Progenitor cell of endocrine pancreas (in vitro differentiated cells): ENCODE data around the gene LDLRAD4. TPM values are rescaled to one million over a fixed set of nuclear protein-coding genes. Genes with fewer than 3 reads are reported as not detected.

Experiments
- DNase-seq: peaks from one replicate; pipeline ENCODE4 v3.0.0; 2021; ENCODE audit warnings: low spot score; ENCODE audit not compliant: unreplicated experiment
- H3K27ac Mint-ChIP-seq: 2 replicates; pipeline ENCODE4 v1.8.0; 2021; ENCODE audit warnings: mild to moderate bottlenecking, moderate library complexity, mixed read lengths
- H3K27me3 Mint-ChIP-seq: 2 replicates; pipeline ENCODE4 v1.8.0; 2021; ENCODE audit warnings: mixed read lengths
- H3K36me3 Mint-ChIP-seq: 2 replicates; pipeline ENCODE4 v1.8.0; 2022; ENCODE audit warnings: mixed read lengths; ENCODE audit not compliant: insufficient read depth
- H3K4me1 Mint-ChIP-seq: 2 replicates; pipeline ENCODE4 v1.8.0; 2021; ENCODE audit warnings: low read depth, mixed read lengths
- H3K4me3 Mint-ChIP-seq: 2 replicates; pipeline ENCODE4 v1.8.0; 2021; ENCODE audit warnings: low read depth, mild to moderate bottlenecking, moderate library complexity, mixed read lengths
- H3K9me3 Mint-ChIP-seq: 2 replicates; pipeline ENCODE4 v1.8.0; 2021; ENCODE audit warnings: low read depth, mixed read lengths
- CTCF ChIP-seq: fragments of 200-600 bp; sonication (generic); IDR thresholded peaks from one replicate; pipeline ENCODE4 v1.5.0; 2021; ENCODE audit warnings: antibody characterized with exemption, mild to moderate bottlenecking; ENCODE audit not compliant: unreplicated experiment
- total RNA-seq: library from RNA; stranded (reverse); gene quantifications from 2 replicates; pipeline ENCODE4 v1.2.1, GENCODE V29; 2021

Gene LDLRAD4
- total RNA-seq, 1 donor from 2014 or later = 3.8 TPM

GRCh38 chr18:13524811-13525210 lies 306.3 kb downstream of the LDLRAD4 start:
- H3K36me3 Mint-ChIP-seq = no peaks in the 10 kb centered on the region
- TF ChIP-seq CTCF = no peak
- H3K4me3 Mint-ChIP-seq = no peak overlapping the region
- no peaks in the 10 kb centered on the region for H3K4me1 Mint-ChIP-seq
- no peak for DNase-seq
- no peak overlapping the region for H3K27ac Mint-ChIP-seq
- no peaks in the 10 kb centered on the region for H3K27me3 Mint-ChIP-seq
- no peaks in the 10 kb centered on the region for H3K9me3 Mint-ChIP-seq

- DNase-seq = no peak
- H3K9me3 Mint-ChIP-seq = no peaks in the 10 kb centered on the region
Measured at GRCh38 chr18:13525381-13526029, 306.9 kb downstream of the LDLRAD4 start.

GRCh38 chr18:13526519-13526918 lies 308.0 kb downstream of the LDLRAD4 start:
- TF ChIP-seq CTCF = no peak
- DNase-seq = no peak
- no peak overlapping the region for H3K27ac Mint-ChIP-seq
- H3K4me3 Mint-ChIP-seq = no peak overlapping the region
- H3K4me1 Mint-ChIP-seq = no peaks in the 10 kb centered on the region
- no peaks in the 10 kb centered on the region for H3K36me3 Mint-ChIP-seq
- no peaks in the 10 kb centered on the region for H3K27me3 Mint-ChIP-seq
- H3K9me3 Mint-ChIP-seq = no peaks in the 10 kb centered on the region

More at GRCh38 chr18:13525381-13526029, 306.9 kb downstream of the LDLRAD4 start:
- no peak for TF ChIP-seq CTCF
- no peaks in the 10 kb centered on the region for H3K27me3 Mint-ChIP-seq
- H3K4me1 Mint-ChIP-seq = no peaks in the 10 kb centered on the region
- H3K36me3 Mint-ChIP-seq = no peaks in the 10 kb centered on the region
- no peak overlapping the region for H3K27ac Mint-ChIP-seq
- no peak overlapping the region for H3K4me3 Mint-ChIP-seq

- Mint-ChIP-seq H3K27ac (no peak overlapping the region), H3K4me3 (no peak overlapping the region), H3K4me1 (no peaks in the 10 kb centered on the region), H3K9me3 (no peaks in the 10 kb centered on the region), H3K27me3 (no peaks in the 10 kb centered on the region), H3K36me3 (no peaks in the 10 kb centered on the region)
- no peak for TF ChIP-seq CTCF
- no peak for DNase-seq
Measured at GRCh38 chr18:13527256-13527655, 308.7 kb downstream of the LDLRAD4 start.

- no peak for DNase-seq
- Mint-ChIP-seq H3K4me3 (no peak overlapping the region), H3K9me3 (no peaks in the 10 kb centered on the region), H3K27me3 (no peaks in the 10 kb centered on the region), H3K36me3 (no peaks in the 10 kb centered on the region), H3K4me1 (no peaks in the 10 kb centered on the region), H3K27ac (no peak overlapping the region)
- no peak for TF ChIP-seq CTCF
Measured at GRCh38 chr18:13527730-13528129, 309.2 kb downstream of the LDLRAD4 start.
